Cardiac septum (tissue), 1 donor: ENCODE data around the gene DENND6B. TPM values are rescaled to one million over a fixed set of nuclear protein-coding genes. Genes with fewer than 3 reads are reported as not detected.
"Not testable (repeated sequence)": the region's sequence is repeated elsewhere in the genome, so short reads cannot be mapped to it uniquely, and the experiment has no call there.

Experiments used
- DNase-seq: peaks from one replicate; pipeline ENCODE4 v3.0.0-alpha.2; 2020; ENCODE audit warnings: low spot score
- intact Hi-C: fragments of 100-400 bp; cut with DNase I; formaldehyde crosslinking; loops from one replicate; pipeline ENCODE4 v1.14.0; 2022
- total RNA-seq: library from RNA; stranded (reverse); fragmentation: NEBNext Ultra II Directional; extraction: Animal tissue kit (Norgen Biotek cat#: 25700); gene quantifications from one replicate; pipeline ENCODE4 v1.2.1, GENCODE V29; 2021
- donor health status: DM: no; HTN: no; CAD: no.

Gene DENND6B
- total RNA-seq, 1 donor from 2014 or later = 2.8 TPM

- intact Hi-C loops = no loop called here
- no peak for DNase-seq
Measured at GRCh38 chr22:50339945-50340879, 13.4 kb upstream of the DENND6B start.

GRCh38 chr22:50338860-50339462 lies 12.1 kb upstream of the DENND6B start:
- intact Hi-C loops = no loop called here

DNA sequence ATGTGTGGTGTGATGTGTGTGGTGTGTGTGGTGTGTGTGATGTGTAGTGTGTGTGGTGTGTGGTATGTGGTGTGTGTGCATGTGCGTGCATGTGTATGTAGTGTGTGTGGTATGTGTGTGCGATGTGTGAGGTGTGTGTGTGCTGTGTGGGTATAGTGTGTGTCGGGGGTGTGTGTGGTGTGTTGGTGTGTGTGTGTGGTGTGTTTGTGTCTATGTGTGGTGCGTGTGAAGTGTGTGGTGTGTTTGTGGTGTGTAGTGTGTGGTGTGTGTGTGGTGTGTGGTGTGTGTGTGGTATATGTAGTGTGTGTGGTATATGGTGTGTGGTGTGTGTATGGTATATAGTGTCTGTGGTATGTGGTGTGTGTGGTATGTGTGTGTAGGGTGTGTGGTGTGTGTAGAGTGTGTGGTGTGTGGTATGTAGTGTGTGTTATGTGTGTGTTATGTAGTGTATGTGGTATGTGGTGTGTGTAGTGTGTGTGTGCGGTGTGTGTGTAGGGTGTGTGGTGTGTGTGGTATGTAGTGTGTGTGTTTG lies 11.3 kb upstream of the DENND6B start:
- no peak for DNase-seq
- intact Hi-C loops = no loop called here

More at GRCh38 chr22:50338860-50339462, 12.1 kb upstream of the DENND6B start:
- no peak for DNase-seq

DNA sequence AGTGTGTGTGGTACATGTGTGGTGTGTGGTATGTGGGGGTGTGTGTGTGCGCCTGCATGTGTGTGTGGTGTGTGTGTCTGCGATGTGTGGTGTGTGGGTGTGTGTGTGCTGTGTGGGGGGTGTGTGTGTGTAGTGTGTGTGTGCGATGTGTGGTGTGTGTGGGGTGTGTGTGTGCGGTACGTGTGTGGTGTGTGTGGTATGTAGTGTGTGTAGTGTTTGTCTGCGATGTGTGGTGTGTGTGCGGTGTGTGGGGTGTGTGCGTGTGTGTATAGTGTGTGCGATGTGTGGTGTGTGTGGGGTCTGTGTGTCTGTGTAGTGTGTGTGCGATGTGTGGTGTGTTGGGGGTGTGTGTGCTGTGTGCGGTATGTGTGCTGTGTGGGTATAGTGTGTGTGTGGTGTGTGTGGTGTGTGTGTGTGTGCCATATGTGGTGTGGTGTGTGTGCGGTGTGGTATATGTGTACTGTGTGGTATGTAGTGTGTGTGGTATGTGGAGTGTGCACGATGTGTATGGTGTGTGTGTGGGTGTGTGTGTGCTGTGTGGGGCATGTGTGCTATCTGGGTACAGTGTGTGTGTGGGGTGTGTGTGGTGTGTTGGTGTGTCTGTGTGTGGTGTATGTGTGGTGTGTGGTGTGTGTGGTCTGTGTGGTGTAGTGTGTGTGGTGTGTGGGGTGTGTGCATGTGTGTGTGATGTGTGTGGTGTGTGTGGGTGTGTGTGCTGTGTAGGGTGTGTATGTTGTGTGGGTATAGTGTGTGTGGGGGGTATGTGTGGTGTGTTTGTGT lies 10.6 kb upstream of the DENND6B start:
- DNase-seq = no peak
- intact Hi-C loops = no loop called here

DNA sequence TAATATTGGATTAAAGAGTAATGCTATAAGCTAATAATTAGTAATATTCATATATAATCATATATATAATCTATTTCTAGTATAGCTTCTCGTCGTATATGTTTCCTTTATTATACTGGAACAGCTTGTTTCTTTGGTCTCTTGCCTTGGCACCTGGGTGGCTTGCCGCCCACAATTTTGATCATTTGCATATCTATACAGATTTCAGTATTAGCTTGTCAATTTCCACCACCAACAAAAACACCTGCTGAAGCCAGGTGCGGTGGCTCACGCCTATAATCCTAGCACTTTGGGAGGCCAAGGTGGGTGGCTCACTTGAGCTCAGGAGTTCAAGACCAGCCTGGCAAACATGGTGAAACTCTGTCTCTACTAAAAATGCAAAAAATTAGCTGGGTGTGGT lies 7.6 kb upstream of the DENND6B start:
- intact Hi-C loops, DNase-seq: not testable (repeated sequence)

- intact Hi-C loops = loop anchor here (5.0 kb wide), 1 partner anchor 37 kb away; no protein-coding TSS in a partner anchor
- no peak for DNase-seq
Measured at GRCh38 chr22:50329236-50329635, 2.4 kb upstream of the DENND6B start.

- intact Hi-C loops = loop anchor here (1.0 to 5.0 kb wide), 2 partner anchors 35 to 51 kb away; no protein-coding TSS in a partner anchor
- no peak for DNase-seq
Measured at GRCh38 chr22:50327711-50328019, 853 bp upstream of the DENND6B start.

GRCh38 chr22:50326225-50326955 lies 422 bp downstream of the DENND6B start:
- intact Hi-C loops = loop anchor here (5.0 kb wide), 1 partner anchor 34 kb away; no protein-coding TSS in a partner anchor
- DNase-seq = no peak

DNA sequence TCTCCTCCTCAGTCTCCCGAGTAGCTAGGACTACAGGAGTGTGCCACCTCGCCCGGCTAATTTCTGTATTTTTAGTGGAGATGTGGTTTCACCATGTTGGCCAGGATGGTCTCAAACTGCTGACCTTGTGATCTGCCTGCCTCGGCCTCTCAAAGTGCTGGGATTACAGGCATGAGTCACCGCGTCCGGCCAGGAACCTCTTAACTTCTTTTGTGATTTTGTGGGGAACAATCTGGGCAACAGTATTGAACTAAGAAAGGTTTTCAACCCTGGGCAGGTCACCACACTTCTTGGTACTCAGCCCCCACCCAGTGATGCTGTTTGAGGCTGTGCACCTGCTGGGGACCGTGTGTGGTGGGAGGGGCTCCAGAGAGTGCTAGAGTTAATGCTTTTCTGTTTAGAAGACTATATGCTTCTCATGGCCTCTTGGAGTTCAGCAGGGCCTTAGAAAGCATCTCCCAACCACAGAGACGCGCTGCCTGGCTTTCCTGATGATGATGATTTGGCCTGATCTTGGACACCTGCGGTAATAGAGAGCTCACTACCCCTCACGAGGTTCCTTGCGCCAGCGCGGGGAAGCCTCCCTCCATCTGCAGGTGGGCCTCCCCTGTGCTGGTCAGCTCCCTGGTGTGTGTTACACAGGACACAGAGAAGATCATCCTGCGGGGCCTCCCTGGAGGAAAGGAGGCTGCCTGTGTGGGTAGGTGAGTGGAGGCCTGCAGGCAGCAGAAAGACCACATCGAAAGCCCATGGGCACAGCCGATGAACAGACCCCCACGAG lies 1.2 kb downstream of the DENND6B start:
- no peak for DNase-seq
- intact Hi-C loops = loop anchor here (5.0 kb wide), 1 partner anchor 33 kb away; no protein-coding TSS in a partner anchor

- DNase-seq = no peak
- intact Hi-C loops = no loop called here
Measured at GRCh38 chr22:50323900-50324299, 2.9 kb downstream of the DENND6B start.

GRCh38 chr22:50322382-50323104 lies 4.3 kb downstream of the DENND6B start:
- DNase-seq, intact Hi-C loops: not testable (repeated sequence)

GRCh38 chr22:50320671-50321325 lies 6.0 kb downstream of the DENND6B start:
- DNase-seq = no peak
- intact Hi-C loops = no loop called here

DNA sequence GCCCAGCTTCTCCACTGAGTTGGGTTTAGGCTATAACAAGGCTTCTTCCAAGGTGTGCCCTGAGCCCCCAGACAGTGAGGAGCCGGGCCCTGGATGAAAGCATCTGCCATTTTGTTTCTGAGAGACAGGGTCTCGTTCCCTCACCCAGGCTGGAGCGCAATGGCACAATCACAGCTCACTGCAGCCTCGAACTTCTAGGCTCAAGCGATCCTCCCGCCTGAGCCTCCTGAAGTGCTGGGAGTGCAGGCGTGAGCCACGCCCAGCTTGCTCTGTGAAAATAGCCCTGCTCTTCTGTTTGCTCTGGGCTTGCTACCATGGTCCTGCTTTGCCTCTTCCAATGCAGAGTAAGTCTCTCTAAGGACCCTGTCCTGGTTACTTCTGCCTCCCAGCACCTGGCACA lies 6.7 kb downstream of the DENND6B start:
- DNase-seq = no peak
- intact Hi-C loops = no loop called here

GRCh38 chr22:50319503-50319951 lies 7.3 kb downstream of the DENND6B start:
- intact Hi-C loops = no loop called here
- no peak for DNase-seq

- intact Hi-C loops = no loop called here
- DNase-seq = no peak
Measured at GRCh38 chr22:50318698-50319411, 8.0 kb downstream of the DENND6B start.

GRCh38 chr22:50318356-50318697 lies 8.5 kb downstream of the DENND6B start:
- intact Hi-C loops = no loop called here
- no peak for DNase-seq

DNA sequence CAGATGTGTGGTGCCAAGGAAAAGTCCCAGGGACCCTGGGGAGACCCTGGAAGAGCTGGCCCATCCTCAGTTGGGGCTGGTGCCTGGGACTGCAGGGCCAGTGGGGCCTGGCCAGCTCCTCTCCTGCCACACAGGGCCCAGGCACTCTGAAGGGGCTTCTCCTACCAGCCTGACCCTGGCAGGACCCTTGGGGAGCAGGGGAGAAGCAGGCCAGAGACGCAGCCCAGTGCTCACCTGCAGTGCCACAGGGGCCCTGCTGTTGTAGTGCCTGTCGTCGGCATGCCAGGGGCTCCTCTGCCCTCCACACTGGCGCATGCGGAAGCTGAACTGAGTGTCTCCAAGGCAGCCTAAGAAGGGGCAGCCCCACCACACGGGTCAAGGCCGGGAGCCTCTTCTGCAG lies 9.1 kb downstream of the DENND6B start:
- intact Hi-C loops = no loop called here
- no peak for DNase-seq
